Dedifferentiated amniotic fluid mesenchymal stem cell (primary cell): ENCODE data around the gene MANEAL.
"Not testable (repeated sequence)": the region's sequence is repeated elsewhere in the genome, so short reads cannot be mapped to it uniquely, and the experiment has no call there.

Source experiments
- DNase-seq: peaks from one replicate; pipeline ENCODE4 v3.0.0-alpha.2; 2016; ENCODE audit errors: extremely low spot score

MANEAL gene, protein sequence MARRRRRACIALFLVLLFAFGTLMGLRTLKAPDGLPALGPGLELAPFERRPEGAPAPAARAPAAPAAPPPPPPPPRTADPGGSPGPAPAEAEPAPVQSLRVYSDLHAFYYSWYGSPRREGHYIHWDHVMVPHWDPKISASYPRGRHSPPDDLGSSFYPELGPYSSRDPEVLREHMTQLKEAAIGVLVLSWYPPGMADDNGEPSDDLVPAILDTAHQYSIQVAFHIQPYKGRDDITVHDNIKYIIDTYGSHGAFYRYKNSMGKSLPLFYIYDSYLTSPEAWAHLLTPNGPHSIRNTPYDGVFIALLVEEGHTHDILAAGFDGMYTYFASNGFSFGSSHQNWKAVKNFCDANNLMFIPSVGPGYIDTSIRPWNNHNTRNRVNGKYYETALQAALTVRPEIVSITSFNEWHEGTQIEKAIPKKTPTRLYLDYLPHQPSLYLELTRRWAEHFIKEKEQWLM

DNA sequence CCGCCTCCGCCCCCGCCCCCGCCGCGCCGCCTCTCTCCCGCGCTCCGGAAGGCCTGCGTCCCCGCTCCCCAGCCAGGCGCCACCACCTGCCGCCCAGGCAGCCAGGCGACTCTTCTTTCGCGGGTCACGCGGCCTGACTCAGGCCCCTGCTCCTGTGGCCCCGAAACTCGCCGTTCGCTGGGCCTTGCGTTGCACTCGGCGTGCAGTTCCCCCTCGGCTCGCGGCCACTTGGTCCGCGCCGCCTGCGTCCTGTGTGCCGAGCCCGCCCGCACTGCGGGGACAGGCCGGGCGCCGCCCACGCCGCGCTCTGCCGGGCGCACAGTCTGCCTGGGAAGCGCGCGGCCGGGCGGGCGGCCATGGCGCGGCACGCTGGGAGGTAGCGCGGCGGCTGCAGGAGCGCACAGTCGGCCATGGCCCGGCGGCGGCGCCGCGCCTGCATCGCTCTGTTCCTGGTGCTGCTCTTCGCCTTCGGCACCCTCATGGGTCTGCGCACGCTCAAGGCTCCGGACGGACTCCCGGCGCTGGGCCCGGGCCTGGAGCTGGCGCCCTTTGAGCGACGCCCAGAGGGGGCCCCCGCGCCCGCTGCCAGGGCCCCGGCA lies at the start of gene MANEAL:
Gene MANEAL, plus strand, starts transcription at position 75 of the 599 bp plus-strand sequence. Its CDS starts 336 bp downstream, at position 411.
- DNase-seq, result peak; percentile 15

DNA sequence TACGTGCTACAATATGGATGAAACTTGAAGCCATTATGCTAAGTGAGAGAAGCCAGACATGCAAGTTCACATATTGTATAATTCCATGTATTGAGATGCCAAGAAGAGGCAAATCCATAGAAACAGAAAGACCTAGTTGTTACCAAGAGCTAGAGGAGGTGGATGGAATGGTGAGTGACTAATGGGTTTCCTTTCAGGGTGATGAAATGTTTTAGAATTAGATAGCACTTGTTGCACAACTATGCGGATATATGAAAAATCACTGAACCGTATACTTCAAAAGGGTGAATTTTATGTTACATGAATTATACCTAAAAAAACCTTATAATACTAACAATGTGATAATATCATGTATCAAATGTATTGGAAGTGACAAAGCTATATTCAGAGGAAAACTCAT lies 46.8 kb upstream of the MANEAL start:
- DNase-seq, result no peak

DNA sequence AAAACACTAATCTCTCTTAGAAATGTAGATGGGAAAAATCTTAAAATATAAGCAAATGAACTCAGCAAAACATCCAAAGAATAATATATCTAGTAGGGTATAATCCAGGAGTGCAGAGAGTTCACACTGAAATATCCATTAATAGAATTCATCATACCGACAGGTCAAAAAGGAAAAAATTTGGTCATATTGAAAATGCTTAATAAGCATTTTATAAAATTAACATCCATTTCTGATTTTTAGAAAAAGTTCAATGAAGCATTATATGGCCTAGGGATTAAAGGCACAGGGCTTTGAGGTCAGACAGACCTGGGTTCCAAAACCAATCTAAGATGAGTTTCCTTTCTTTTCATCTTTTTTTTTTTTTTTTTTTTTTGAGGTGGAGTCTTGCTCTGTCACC lies 45.1 kb upstream of the MANEAL start:
- no peak for DNase-seq

DNA sequence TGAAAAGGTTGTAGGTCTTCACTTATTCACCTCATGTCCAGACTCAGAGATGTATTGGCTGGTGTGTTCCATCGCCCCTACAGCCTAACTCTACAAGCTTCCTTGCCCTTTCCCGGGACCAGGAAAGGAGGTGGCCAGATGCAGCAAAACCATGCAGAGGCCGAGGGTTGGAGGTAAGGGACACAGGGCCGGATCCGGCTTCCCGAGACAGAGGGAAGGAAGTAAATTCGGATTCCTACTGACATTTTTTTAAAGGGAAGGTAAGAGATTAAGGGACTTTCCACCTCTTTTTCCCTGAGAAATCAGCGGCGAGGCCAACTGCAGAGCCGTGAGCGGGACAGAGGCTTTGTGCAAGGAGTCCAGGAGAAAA lies 41.4 kb upstream of the MANEAL start:
- DNase-seq, result no peak

DNA sequence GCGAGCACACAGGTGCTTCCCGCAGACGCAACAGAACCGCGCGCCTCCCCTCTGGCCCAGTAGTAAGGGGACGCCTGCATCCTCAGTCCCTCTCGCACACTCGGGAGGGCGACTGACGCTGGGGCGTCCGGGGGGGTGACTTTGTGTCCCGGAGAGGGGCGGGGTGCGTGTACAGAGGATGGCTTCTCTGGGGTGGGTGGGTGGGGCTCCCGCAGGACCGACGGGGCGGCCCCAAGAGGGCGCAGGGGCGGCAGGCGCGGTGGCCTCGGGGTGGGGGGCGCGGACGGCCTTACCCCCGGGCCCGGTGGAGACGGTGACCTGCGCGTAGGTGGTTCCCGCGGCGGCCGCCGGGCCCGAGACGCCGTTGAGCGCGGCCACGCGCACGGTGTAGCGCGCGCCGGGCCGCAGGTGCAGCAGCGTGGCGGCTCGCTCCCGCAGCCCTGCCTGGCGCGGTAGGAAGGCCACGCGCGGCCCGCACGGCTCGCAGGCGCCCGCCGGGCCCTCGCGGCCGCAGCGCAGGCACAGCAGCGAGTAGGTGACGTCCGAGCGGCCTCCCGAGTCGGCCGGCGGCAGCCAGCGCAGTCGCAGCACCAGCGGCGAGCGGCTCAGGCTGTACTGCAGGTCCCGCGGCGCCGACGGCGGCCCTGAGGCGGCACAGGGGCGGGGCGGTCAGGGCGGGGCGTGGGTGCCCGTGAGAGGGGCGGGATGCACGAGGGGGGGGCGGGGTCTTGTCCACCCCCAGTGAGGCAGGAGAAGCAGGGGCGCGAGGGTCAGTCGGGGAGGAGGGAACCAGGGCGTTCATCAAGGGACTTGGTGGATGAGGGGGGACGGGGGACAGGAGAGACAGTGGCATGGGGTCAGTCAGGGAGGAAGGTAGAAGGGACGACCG lies 40.8 kb upstream of the MANEAL start:
- no peak for DNase-seq

DNA sequence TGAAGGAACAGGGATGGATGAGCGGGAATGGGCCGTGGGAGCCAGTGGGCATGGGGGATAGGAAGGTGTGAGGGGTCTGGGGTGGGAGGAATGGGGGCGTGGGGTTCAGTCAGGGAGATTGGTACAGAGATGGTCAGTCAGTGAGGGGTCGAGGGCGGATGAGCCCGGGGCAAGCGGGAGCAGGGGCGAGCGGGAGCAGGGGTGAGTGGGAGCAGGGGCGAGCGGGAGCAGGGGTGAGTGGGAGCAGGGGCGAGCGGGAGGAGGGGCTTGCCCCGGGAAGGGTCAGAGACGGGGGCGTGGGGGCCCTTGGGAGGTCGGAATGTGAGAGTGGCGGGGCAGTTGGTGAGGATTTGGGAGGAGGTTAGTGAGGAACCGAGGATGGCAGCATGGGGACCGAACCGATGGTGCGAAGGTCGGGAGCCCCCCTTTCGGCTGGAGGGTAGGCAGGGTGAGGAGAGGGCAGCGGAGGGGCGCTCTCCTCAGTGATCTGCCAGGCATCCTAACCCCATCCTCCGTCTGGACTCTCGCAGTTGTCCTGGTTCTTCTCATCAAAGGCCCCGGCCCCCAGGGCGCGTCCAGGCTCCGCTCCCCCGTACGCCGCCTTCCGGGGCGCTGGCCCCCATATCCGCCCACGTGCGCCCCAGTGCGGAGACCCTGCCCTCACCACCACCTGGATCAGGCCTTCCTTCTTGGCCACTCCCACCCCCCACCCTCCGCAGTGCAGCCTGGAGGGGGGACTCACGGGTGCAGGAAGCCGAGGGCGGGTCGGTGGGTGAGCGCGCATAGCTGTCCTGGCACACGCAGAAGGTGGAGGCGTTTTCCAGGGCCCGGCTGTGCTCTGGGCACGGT lies 40.0 kb upstream of the MANEAL start:
- DNase-seq, result no peak

DNA sequence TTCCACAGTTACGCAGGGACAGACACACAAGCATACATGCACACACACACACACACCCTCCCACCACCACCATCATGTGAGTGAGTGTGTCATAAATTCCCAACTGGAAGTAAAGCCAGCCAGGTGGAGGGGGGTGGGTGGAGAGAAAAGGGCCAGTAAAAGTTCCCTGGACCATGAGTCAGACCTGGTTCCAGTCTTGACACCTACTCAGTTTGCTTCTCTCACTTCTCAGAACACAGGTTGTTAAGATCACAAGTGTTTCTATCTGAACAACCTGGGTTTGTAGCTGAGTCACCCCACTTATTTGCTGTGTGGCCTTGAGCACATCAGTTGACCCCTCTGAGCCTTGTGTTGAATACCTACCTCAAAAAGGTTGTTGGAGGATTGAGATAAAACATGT lies 38.4 kb upstream of the MANEAL start:
- DNase-seq, result no peak

DNA sequence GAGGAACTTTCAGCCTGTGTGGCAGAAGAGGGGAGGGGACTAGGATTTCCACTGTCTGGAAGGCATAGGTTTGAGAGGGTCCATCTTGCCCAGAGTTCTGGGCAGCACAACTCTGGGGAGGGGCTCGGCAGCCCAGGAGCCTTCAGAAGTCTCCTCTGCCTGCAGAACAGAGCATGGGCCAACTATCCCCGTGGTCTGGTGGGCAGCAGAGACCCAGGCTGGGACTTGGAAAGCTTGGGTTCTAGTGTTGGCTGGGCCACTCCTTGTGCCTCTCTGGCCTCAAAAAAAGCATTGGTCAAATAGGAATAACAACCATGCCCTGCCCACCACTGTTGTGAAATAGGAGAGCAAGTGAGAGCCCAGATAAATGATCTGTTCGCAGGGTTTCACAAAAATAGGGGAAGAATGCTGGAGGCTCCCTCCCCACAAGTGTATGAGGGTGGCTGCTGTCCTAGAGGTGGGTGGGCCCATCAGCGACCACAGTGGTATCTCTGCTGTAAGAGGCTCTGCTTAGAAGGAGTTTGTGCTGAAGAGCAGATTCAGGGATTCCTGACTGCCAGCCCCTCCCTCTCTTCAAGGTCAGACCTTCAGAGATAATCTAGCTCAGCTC lies 37.6 kb upstream of the MANEAL start:
- DNase-seq, result no peak

DNA sequence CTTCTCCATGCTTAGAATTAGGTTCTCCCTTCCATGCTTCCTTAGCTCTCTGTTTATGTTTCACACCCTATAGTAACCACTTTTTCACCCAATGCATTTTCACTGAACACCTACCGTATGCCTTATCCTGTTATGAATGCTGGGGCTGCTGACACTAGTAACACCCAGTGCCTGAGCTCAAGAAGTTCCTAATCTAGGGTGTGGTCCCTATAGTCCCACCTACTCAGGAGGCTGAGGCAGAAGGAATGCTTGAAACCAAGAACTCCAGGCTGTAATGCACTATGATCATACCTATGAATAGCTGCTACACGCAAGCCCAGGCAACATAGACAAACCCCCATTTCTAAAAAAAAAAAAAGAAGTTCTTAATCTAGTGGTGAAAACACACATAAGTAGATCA lies 34.2 kb upstream of the MANEAL start:
- no peak for DNase-seq

DNA sequence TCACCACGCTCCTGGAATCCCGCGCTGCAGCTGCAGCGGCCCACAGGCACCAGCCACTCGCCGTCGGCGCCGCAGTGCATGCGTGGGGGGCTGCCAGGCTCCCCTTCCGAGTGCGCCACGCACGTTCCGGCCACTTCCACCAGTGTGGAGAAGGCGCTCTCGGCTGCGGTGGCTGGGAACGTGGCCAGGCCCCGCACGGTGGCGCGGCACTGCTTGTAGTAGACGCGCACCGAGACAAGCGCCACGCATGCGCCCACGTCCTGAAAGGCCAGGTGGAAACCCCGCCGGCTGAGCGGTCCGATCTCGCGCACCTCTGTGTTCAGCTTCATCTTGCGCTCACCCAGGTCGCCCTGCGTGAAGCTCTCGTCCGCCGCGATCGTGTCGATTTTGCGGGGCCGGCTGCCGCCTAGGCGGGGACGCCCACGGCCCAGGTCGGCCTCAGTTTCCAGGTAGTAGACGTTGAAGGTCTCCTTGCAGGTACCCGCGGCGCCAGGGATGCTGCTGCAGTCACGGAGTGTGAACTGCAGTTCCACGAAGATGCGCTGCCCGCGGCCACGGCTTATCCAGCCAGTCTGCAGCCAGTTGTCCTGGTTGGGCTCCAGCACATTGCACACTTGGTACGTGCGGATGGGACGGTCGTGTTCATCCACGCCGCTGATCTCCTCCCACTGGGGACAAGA lies 32.1 kb upstream of the MANEAL start:
- DNase-seq, result no peak

DNA sequence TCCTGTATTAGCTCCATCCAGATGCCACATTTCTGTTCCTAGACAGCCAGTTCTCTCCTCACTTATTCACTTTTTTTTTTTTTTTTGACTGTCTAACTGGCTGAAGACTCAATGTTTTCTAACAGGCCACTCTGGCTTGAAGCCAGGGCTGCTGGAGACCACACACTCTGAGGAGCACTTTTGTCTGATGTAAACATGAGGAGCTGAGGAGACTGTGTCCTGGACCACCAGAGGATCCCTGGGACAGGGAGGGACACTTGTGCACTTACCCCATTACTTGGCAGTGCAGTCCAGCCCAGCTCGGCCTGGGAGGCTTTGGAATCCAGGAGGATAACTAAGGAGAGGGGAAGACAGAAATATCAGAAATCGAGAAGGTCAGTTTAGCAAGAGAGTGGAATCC lies 31.1 kb upstream of the MANEAL start:
- DNase-seq, result no peak

DNA sequence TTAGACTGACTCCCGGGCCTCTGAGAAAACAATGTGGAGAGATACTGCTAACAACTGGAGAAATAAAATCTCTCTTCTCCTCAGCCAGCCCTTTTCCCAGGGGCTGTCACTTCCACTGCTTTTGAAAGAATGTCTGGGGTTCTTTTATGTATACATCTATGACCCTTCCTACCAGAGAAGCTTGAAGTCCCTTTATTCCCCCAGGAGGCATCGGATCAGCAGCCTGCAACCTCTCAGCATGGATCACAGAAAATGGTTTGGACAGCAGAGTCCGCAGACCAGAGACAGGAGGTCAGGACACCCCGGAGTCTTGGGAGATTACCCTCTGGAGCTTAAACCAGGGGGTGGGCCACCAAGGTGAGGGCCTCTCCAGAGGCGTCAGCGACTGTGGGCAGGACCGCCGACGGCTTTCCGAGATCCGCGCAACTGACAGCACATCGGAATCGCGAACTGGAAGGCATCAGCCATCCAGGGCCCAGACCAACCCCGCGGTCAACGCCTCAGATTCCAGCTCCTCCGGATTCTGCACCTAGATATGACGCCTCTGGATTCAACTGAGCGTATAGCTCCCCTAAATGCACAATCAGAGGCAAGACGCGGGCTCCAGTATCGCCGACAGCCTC lies 29.7 kb upstream of the MANEAL start:
- no peak for DNase-seq

DNA sequence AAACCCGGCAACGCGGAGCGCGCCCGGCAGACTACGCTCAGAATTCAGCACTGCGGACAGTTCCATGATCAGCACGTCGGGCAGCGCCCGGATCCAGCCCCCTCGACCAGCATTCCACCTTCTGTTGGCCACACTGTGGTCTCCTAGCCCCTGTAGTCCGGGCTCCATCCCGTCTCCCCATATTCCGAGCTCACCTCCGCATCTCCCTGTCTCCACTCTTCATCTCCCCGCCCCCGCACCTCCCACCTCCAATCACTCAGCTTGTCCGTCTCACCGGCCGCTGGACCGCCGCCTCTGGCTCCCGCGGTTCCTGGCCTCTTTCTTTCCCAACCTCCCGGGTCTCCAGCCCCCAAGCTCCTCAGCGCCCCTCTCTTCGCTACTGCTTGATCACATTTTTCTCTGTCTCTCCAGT lies 29.2 kb upstream of the MANEAL start:
- no peak for DNase-seq

DNA sequence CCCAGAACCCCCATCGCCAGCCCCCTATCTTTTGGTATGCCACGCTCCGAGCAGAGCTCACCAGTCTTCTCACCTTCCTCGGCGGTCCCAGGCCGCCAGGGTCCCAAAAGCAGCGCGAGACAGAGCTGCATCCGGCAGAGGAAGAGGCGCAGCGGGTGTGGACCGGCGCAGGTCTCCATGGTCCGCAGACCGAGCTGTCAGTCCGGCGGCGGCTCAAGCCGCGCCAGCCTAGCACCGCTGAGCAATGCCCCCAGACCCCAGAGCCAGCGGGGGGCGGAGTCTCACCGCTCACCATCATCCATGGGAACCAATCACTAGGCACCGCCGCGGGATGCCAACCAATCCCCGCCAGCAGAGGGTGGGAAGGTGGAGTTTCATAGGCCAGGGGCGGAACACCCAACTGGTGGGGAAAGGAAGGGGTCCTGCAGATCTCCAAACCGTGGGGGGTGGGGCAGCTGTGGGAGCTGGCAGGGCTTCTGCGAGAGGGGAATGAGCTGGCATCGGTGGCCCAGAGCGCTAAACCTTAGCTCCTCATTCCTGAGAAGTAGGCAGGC lies 28.7 kb upstream of the MANEAL start, which contains the start of gene EPHA10:
Gene EPHA10, minus strand, starts transcription at position 233 of the 554 bp plus-strand sequence. Its CDS starts 54 bp downstream, at position 179.
- DNase-seq, result no peak

DNA sequence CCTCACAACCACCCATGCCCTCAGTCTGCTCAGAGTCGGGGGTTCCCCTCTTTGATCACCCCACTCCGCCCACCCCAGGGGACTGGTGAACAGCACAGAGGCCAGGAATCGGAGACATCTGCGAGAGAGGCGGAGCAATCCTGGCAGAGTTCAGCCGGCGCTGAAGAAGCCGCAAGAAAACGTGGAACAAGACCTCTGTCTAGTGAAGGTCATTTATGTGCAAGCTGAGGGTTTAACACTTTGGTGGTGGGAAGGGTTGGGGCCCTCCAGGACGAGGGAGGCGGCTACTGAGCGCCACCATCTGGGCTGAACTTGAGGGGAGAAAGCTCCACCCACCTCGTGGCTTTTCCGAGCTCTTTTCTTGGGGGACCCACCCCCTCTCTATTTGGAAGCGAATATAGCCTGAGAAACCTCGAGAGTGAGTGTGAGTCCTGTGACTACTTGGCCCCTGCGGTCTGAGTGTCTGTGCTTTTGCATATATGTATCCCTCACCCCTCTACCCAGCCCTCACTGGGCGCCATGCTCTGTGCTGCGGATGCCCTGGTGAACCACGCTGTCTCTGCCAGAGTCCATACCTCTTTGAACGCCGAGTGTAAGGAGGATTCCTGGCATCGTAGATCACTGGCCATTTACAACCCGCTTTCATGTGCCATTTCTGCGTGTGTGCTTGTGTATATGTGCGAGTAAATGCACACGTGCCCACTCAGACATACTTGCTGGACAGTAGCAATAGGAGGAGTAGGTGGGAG lies 27.6 kb upstream of the MANEAL start:
- no peak for DNase-seq

DNA sequence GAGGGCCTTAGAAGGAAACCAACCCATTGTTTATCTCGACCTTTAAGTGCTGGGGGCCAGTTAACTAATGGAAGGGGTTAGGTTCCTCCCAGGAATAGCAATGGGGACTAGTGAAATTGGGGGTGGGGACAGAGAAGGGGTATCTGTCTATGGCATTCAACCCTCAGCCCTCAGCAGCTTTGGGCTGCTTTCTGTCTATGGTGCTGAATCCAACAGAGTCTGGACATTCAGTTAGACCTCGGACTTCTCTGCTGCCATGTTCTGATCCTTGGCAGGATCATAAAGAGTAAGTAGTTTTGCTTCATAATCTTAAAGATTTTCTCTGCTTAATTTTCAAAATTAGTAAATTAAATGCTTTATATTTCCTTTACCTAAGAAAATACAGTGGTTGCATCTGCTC lies 26.2 kb upstream of the MANEAL start:
- DNase-seq, result no peak

DNA sequence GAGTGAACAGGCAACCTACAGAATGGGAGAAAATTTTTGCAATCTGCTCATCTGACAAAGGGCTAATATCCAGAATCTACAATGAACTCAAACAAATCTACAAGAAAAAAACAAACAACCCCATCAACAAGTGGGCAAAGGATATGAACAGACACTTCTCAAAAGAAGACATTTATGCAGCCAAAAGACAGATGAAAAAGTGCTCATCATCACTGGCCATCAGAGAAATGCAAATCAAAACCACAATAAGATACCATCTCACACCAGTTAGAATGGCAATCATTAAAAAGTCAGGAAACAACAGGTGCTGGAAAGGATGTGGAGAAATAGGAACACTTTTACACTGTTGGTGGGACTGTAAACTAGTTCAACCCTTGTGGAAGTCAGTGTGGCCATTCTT lies 22.2 kb upstream of the MANEAL start:
- DNase-seq, result not testable (repeated sequence)

DNA sequence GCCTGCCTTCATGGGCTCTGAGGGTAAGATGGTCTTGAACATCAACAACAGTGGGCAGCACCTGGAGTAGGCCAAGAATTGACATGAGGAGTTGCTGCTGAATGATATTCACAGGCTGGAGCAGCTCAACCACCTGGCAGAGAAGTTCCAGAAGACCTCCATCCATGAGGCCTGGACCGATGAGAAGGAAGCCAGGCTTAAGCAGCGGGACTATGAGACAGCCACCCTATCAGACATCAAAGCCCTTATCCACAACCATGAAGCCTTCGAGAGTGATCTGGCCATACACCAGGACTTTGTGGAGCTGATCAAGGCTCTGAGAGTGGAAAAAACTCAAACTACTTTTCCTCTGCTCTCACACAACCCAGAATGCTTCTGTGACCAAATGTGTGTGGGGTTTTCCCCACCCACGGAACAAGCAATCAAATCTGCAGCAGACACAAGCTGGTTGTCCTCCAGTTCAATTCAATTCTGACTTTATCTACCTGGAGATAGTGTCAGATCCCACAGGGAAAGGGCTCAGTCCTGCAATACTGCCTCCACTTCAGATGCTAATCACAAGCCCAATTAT lies 16.6 kb upstream of the MANEAL start:
- no peak for DNase-seq

DNA sequence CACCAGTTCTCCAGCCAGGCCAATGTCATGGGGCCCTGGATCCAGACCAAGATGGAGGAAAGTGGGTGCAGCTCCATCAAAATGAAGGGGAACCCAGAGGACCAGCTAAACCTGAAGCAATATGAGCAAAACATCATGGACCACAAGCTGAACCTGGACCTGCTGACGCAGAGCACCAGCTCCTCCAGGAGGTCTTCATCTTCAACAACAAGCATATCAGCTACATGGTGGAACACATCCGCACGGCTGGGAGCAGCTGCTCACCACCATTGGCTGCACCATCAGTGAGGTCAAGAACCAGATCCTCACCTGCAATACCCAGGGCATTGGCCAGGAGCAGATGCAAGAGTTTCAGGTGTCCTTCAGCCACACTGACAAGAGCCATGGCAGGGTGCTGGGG lies 15.0 kb upstream of the MANEAL start:
- DNase-seq, result no peak
